Suppressor macrophage treated with lipopolysaccharide for 4 hours (primary cell): ENCODE data around the gene AUNIP.

Experiments
- DNase-seq: peaks from one replicate; pipeline ENCODE4 v3.0.0-alpha.2; 2020

The AUNIP gene

DNA sequence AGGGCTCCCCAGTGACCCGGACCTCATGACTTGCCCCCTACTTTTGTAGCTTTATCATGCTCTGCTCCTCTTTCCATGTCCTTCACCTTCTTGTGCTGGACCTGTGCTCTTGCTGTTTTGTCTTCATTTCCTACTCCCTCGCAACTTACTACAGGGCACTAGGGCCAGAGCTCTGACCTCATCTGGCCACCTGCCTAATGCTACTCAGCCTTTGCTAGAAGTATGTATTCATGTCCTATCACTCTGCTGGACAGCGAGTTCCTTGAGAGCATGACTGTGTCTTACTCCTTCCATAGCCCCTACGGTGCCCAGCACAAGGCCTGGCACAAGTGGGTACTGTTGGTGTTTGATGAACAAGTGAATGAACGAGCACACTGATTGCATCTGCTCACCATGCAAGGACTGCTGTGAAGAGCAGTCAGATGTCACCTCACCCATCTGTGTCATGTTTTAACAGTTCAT, 37.6 kb downstream of the AUNIP start:
- no peak for DNase-seq

DNA sequence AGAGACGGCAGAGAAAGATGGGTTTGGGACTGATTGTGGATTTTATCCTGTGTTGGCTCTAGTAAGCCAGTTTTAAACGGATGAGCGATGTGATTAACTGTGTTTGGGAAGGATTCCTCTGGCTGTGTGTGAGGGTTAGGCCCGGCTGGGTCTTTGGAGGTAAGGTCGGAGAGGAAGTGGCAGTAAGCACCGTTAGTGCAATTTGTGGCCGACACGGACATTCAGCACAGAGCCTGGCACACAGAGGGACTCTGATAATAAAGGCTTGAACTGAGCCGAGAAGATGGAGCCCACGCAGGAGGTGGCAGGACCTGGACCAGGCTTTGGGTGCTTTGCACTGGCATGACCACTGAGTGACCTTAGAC, 38.2 kb downstream of the AUNIP start:
- no peak for DNase-seq

DNA sequence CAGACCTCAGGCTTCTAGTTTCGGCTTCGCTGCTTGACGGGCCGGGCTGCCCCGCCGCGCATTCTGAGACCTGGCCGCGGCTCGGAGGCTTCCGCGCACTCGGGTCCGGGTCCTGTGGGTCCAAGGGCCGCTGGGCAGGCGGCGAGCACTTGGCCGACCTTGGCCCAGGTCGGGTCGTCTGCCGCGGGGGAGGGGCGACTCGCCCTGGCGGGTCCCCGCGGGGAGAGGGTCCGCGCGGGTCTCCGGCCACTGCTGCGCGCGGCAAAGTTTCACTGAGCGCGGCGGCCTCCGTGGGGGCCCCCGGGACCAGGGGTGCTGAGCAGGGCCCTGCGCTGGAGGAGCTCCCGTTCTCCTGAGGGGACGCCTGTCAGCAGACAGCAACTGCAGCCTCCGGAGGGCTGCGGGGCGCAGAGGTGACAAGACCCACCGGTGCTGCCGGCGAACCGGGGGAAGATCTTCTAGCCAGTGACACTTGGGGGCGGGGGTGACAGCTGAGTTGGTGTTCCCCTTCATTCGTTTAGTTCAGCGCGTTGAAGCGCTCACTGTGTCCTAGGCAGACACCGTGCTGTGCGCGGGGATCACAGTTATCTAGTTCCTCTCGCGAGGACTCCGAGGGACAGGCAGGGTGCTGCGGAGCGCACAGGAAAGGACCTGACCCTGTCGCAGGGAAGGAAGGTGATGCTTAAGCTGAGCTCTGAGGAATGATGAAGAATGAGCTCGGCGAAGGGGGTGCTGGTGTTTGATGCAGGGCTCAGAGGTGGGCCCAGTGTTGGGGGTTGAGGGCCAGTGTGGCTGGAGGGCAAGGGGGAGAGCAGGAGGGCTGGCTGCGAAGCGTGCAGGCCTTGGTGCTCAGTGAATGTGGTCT, 38.8 kb downstream of the AUNIP start:
- peak; percentile 66 for DNase-seq

GRCh38 chr1:25819491-25820246, 39.6 kb downstream of the AUNIP start, which contains the start of gene MTFR1L:
Gene MTFR1L (plus strand): TSS chr1:25819954. CDS start chr1:25823105, 3,151 bp downstream.
- DNase-seq = peak; percentile 79

DNA sequence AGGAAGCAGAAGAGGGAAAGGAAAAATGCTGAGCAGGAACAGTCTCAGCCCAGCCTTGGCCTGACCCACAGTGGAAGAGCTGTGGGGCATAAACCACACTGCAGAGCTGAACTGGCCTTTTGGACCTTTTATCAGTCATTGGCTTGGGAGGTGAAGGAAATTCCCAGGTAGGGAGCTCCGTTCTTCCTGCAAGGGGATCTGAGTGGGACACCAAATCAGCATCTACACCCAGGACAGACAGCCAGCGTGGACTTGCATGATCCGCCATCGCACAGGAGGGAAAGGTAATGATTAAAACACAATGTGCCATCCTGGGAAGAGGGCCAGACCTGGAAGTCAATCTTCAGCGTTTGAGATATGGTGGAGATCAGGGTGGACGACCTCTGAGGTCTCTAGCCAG, 40.7 kb downstream of the AUNIP start:
- no peak for DNase-seq

GRCh38 chr1:25817840-25818501, 41.3 kb downstream of the AUNIP start:
- no peak for DNase-seq

- DNase-seq = no peak
Measured at GRCh38 chr1:25816112-25816718, 43.0 kb downstream of the AUNIP start.

DNA sequence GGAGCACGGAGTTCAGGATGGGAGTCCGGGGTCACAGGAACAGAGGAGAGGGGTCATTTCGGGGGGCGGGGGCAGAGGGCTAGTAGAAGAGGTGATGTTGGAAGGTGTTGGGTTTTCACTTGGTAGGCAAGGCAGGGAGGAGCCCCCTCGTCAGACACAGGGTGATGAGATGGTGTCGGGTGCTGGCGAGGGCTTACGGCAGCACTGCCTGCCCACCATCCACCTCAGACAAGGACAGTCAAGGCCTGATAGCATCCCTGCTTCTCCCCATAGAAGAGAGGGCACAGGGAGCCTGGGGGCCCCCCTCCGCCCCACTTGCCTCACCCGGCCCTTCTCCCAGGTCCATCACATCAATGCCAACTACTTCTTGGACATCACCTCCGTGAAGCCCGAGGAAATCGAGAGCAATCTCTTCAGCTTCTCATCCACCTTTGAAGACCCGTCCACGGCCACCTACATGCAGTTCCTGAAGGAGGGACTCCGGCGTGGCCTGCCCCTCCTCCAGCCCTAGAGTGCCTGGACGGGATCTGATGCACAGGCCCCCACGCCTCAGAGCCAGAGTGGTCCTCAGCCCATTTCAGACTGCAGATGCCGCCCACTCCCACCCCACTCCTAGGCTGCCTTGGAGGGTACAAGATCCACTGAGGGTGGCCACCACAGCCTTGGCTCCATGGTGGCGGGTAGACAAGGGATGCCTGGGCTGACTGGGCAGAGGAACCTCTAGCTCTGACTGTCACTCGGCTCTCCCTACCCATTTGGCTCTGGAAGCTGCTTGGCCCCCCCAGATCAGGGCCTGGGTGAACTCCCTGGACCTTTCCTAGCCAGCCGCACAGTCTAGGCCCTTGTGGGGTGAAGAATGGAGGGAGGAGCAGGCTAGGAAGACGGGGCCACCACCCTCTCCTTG, 43.8 kb downstream of the AUNIP start:
- DNase-seq = no peak

GRCh38 chr1:25814549-25815087, 44.6 kb downstream of the AUNIP start:
- DNase-seq = no peak

DNA sequence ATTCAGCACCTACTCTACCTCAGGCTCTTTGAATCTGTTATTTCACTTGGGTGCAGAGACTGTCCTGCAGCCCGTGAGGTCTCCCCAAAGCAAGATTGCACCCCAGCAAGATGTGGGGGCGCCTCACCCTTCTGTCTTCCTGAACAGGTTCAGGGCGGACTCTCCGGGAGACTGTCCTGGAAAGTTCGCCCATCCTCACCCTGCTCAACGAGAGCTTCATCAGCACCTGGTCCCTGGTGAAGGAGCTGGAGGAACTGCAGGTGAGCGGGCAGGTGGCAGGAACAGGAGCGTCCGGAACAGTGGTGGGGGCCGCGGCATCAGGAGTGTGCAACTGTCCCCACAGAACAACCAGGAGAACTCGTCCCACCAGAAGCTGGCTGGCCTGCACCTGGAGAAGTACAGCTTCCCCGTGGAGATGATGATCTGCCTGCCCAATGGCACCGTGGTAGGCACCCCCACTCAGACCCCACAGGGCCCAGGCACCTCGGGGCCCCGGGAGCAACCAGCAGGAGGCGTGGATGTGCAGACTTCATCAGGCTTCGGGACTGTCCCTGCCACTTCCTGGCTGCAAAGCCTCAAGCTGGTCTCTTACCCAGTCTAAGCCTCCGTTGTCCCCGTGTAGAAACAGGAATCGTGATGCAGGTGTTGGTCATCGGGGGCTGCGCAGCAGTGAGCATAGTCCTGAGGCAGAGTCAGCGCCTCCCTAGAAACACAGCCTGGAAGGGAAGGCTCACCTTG, 45.4 kb downstream of the AUNIP start:
- no peak for DNase-seq

- DNase-seq = no peak
Measured at GRCh38 chr1:25813071-25813733, 46.1 kb downstream of the AUNIP start.

DNA sequence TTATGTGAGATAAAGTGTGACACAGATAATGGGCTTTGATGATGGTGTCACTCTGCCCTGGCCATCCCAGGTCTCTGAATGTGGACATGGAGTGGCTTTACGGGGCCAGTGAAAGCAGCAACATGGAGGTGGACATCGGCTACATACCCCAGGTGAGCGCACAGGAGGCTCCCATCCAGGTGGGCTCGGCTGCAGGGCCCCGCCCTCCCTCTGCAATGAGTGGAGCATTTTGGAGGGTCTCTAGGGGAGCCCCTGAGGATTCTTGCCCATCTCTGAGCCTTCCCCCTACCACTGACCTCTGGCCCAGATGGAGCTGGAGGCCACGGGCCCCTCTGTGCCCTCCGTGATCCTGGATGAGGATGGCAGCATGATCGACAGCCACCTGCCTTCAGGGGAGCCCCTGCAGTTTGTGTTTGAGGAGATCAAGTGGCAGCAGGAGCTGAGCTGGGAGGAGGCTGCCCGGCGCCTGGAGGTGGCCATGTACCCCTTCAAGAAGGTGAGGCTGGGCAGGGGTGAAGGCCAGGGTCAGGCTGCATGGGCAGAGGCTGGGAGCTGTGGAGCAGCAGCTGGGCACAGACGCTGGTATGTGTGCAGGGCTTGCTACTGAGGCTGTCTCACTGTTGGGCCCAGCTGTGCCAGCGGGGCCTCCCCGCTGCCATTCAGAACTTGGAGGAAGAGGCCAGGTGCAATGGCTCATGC, 47.7 kb downstream of the AUNIP start:
- no peak for DNase-seq

GRCh38 chr1:25810341-25811299, 48.6 kb downstream of the AUNIP start:
- peak; percentile 76 for DNase-seq

DNA sequence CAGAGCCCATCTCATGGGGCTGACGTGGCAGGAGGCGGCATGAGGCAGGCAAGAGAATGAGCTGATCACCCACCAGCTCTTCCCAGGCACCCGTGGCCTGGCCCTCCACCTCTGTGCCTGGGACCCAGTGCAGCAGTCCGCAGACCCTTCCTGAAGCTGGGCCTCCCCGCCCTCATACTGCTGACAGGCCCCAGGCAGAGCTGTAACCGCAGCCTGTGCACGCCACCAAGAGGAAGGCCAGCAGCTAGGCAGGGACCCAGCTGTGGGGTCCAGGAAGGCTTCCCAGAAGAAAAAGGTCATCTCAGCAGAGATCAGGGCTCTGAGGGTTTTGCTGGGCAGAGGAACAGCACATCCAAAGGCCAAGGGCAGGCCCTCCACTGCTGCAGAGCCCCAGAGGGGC, 49.3 kb downstream of the AUNIP start:
- DNase-seq = no peak

GRCh38 chr1:25809283-25809926, 49.9 kb downstream of the AUNIP start:
- peak; percentile 60 for DNase-seq

GRCh38 chr1:25808481-25809244, 50.6 kb downstream of the AUNIP start:
- no peak for DNase-seq
